GM19438 (cell line): ENCODE results near the gene TWIST1.

Experiments used
- ATAC-seq: cut with Tn5 transposase; IDR thresholded peaks from one replicate; pipeline ENCODE4 v1.9.1; 2021; ENCODE audit warnings: low read depth; ENCODE audit not compliant: unreplicated experiment

TWIST1 gene

GRCh38 chr7:19117091-19117869 lies at the start of gene TWIST1:
TWIST1 (minus strand) TSS chr7:19117636; CDS start chr7:19117321, 315 bp downstream.
- no peak for ATAC-seq

DNA sequence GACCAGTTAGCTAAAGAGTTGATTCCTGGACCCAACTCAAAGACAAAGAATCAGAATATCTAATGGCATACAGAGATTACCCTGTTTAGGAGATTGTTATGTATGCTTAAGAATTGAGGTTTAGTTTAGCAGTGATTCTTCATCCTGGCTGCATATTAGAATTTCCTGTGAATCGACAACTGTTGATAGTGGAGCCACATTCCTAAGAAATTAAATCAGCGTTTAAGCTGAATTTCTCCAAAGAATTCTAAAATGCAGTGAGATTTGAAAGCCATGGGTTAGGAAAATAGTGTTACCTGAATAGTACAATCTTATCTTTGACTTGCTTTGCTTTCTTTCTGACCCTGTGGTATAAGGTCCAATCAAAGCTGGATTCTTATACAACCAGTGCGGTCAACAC lies 44.2 kb upstream of the TWIST1 start:
- no peak for ATAC-seq

DNA sequence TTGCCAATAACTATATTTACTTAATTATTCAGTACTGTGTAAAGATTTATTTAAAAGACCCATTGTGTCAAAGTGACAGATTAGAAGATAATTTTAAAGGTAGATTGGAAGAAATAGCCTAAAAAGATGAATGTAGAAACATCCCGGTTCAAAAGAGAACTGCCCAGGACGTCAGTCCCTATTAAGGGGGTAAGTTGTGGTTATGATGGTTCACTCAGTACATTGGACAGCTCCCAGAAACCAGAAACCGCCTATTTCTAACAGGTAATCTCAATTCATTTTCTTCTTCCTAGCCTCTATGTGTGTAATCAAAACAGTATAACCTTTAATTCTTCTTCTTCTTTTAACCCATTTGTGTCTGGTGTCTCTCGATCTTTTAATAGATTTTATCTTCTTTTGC lies 29.3 kb upstream of the TWIST1 start:
- no peak for ATAC-seq

GRCh38 chr7:19145434-19146115 lies 28.1 kb upstream of the TWIST1 start:
- no peak for ATAC-seq

GRCh38 chr7:19144661-19145433 lies 27.4 kb upstream of the TWIST1 start, which contains the start of gene FERD3L:
FERD3L (minus strand) TSS chr7:19145421; CDS start chr7:19145362, 59 bp downstream.
- ATAC-seq: no peak

DNA sequence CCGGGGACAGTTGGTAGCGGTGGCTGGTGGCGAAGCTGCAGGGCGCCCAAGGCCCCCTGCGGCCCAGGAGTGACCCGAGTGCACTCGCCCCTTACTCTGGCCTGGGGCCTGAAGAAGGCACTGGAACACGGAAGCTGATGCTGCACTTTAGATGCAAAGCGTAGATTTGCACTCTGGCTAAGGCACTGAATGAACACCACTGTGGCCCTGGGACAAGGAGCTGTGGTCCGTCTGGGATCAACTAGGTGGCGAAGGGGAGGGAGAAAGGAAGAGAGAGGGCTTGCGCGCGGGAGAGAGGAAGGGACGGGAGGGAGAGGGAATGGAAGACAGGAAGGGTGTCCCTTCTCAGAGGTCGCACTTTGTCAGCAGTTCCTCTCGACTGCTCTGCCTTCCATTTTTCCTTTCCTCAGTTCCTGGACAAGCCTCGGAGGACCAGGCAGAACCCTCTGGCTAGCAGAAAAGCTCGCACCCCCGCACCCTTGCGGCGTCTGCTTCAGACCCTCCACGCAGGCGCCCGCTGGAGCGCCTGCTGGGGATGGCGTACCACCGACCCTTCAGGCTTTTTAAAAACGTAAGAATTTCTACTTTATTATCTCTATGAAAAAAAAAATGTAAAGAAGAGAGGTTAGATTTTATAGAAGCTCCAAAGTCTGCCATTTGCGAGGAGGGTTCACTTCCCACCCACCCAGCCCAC lies 26.6 kb upstream of the TWIST1 start:
- ATAC-seq: no peak

- no peak for ATAC-seq
Measured at GRCh38 chr7:19139706-19140327, 22.4 kb upstream of the TWIST1 start.

DNA sequence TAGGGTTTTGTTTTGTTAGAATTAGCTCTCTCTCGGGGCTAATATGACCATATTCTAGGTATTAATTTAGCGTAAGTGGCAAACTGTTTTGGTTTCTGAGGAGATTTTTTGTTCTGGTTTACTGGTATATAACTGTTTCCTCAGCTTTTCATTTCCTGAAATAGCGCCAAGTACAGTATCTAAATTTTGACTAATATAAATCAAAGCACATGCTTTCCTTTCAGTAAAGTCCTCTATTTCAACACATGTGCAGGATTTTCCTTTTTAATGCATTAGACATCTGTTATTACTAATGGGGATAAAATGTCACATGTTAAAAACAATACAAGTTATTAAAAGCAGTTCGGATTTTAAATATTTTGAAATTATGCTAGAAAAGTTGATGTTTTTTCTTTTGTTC lies 16.4 kb upstream of the TWIST1 start:
- ATAC-seq: no peak

- ATAC-seq: no peak
Measured at GRCh38 chr7:19133390-19133789, 16.0 kb upstream of the TWIST1 start.

GRCh38 chr7:19128856-19129255 lies 11.4 kb upstream of the TWIST1 start:
- ATAC-seq: no peak

- no peak for ATAC-seq
Measured at GRCh38 chr7:19121977-19122588, 4.6 kb upstream of the TWIST1 start.

- no peak for ATAC-seq
Measured at GRCh38 chr7:19119870-19120486, 2.5 kb upstream of the TWIST1 start.

GRCh38 chr7:19119372-19119771 lies 1.9 kb upstream of the TWIST1 start:
- no peak for ATAC-seq

DNA sequence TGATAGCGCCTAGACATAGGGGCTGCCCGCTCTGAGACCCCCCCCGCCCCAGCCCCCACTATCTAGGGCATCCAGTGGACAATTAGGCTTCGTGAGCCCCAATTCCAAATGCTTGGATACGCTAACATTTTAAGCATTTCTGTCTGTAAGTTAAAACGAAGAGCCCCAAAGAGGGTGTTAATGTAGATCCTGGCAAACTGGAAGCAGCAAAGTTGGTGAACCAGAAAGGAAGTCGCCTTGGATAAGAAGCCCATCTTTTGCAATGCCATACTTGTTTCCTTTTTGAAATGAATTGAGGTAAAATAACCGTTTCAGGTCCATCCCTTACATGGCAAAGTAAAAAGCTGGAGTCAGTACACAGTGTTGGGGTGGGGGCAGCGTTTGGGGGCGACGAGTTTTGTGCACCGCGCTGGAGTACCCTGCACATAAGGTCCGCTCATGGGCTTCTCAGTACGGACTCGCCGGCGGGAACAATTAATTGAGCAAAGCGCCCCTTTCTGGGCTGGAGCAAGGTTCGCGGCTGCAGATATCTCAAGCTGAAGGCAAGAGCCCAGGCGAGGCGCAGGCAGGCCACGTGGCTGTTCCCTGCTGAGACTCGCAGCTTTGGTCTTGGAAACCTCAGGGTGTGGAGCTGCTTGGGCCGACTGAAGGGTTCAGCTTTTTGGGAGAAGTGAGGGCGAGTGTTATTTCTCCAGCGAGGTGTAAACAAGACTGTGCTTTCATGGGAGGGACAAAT lies 1.4 kb upstream of the TWIST1 start:
- ATAC-seq: no peak

GRCh38 chr7:19117870-19118608 lies 603 bp upstream of the TWIST1 start:
- no peak for ATAC-seq

DNA sequence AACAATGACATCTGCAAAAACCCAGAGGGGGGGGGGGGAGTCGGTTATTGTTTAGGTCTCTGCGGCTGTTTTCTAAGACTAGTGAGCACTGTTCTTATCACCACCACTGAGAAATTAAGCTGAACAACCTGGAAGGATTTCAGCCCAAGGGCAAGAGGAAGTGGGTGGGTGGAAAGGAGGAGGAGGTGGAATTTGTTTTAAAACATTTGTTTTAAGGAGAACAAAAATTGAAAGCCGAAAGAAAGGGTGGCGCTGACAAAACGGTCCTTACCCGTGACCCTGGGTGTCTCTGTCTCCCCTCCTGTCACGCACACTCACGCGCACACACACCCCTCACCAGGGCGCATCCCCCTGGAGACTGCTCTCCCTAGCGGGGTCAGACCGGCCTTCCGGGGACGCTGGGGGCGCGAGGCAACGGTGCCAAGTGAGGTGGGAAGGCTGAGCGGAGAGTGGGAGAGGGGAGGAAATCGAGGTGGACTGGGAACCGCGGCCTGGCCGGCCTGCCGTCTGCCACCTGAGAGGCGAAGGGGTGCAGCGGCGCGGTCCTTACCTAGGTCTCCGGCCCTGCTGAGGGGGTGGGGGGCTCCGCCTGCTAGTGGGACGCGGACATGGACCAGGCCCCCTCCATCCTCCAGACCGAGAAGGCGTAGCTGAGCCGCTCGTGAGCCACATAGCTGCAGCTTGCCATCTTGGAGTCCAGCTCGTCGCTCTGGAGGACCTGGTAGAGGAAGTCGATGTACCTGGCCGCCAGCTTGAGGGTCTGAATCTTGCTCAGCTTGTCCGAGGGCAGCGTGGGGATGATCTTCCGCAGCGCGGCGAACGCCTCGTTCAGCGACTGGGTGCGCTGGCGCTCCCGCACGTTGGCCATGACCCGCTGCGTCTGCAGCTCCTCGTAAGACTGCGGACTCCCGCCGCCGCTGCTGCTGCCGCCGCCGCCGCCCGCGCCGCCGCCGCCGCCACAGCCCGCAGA lies 1.0 kb downstream of the TWIST1 start:
- ATAC-seq: no peak

DNA sequence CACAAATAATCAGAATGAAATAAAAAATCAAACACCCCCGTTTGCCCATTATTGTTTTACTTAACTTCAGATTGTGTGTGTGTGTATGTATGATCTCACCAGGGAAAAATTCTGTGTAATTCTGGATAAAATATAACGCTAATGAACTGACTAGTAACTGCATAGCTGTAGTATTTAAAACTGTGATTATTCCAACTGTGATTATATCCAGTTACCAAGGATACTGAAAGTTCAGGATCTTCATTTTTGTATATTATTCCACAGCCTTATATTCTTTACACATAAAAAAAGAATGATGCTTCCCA lies 2.9 kb downstream of the TWIST1 start:
- no peak for ATAC-seq
